ENCODE measurements around the gene WSCD2. TPM values are rescaled to one million over a fixed set of nuclear protein-coding genes. Genes with fewer than 3 reads are reported as not detected.

Gene WSCD2
- total RNA-seq, 1 donor from 2014 or later = not detected

DNA sequence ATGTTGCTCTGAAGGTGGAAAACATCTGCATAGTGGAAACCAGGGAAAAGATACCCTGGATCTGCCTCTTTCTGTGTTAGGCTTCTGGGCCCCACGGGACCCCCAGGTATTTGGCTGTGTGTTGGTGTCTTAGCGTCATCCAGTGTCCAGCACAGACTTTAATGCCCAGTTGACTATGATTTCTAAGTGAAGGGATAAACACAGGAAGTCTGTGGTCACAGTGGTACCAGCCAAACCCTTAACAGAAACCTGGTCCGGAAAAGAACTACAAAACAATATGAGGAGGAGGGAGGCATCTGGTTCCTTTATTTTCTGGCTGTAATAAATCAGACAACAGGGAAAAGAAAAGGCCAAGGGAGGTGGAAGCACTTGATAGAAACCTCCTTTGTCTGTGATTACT, 153.6 kb downstream of the WSCD2 start:
- TF ChIP-seq CTCF (conservative IDR thresholded peaks at IDR 0.05; ENCODE audit: low read depth, low read length) = no peak
- H3K4me3 ChIP-seq (ENCODE audit: low read depth, low read length) = no peak overlapping the region
- no peak for DNase-seq (ENCODE audit: low read depth)

GRCh38 chr12:108284163-108284562, 155.1 kb downstream of the WSCD2 start:
- DNase-seq (ENCODE audit: low read depth) = no peak
- no peak overlapping the region for H3K4me3 ChIP-seq (ENCODE audit: low read depth, low read length)
- TF ChIP-seq CTCF (conservative IDR thresholded peaks at IDR 0.05; ENCODE audit: low read depth, low read length) = no peak

DNA sequence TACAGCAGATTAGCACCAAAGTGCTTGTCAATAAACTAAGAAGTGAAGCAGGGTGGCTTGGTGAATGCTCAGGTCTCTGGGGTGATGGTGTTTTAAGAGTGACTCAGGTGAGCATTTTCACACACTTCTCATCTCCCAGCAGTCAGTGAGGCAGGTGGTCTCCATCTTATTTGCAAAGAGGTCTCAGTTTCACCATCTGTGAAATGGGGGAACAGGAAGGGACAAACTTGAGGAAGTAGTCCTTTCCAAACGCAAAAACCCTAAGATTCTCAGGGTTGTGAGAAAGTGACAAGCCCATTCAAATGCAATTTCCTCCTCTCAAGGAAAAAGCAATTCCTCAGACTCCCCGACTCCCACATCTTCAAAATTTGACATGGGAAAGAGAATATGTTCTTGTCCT, 155.9 kb downstream of the WSCD2 start:
- no peak overlapping the region for H3K4me3 ChIP-seq (ENCODE audit: low read depth, low read length)
- TF ChIP-seq CTCF (conservative IDR thresholded peaks at IDR 0.05; ENCODE audit: low read depth, low read length) = no peak
- DNase-seq (ENCODE audit: low read depth) = no peak

- DNase-seq (ENCODE audit: low read depth) = no peak
- no peak overlapping the region for H3K4me3 ChIP-seq (ENCODE audit: low read depth, low read length)
- no peak for TF ChIP-seq CTCF (conservative IDR thresholded peaks at IDR 0.05; ENCODE audit: low read depth, low read length)
Measured at GRCh38 chr12:108287227-108287626, 158.1 kb downstream of the WSCD2 start.

DNA sequence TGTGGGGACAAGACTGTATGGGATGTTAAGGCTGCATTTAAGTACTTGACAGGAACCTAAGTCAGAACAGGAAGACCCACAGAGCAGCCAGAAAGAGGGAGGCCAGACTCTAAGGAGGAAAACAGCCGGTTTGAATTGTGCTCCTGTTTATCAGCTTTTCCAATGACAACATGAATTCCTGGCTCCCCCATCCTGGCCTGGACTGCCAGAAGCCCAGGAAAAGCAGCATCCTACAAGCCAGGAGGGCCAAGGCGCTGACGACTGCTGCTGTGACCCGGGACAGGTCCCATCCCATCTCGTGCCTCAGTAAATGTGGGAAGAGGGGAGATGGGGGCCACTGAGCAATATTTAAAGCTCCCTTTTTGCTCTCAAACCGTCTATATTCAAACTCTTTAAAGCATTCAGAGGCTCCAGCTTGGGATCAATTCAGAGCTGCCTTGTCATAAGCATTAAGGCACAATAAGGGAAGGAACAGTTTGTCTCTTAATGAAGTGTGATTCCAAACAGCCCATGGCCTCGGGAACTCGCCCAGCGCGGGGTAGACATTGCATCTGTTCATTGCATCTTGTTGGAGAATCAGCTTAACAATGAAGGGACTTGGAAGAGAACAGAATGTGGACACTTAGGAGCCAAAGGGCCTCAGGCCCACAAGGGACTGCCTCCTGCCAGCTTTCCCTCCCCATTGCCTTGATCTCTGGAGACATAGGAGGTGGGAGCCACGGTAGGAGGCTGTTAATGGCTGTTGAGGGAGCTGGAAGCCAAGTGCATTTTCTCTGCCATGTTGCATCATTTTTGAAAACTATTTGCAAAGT, 160.5 kb downstream of the WSCD2 start:
- no peak for TF ChIP-seq CTCF (conservative IDR thresholded peaks at IDR 0.05; ENCODE audit: low read depth, low read length)
- DNase-seq (ENCODE audit: low read depth) = no peak
- no peak overlapping the region for H3K4me3 ChIP-seq (ENCODE audit: low read depth, low read length)

GRCh38 chr12:108295641-108296040, 166.6 kb downstream of the WSCD2 start:
- no peak for TF ChIP-seq CTCF (conservative IDR thresholded peaks at IDR 0.05; ENCODE audit: low read depth, low read length)
- no peak for DNase-seq (ENCODE audit: low read depth)
- H3K4me3 ChIP-seq (ENCODE audit: low read depth, low read length) = no peak overlapping the region

DNA sequence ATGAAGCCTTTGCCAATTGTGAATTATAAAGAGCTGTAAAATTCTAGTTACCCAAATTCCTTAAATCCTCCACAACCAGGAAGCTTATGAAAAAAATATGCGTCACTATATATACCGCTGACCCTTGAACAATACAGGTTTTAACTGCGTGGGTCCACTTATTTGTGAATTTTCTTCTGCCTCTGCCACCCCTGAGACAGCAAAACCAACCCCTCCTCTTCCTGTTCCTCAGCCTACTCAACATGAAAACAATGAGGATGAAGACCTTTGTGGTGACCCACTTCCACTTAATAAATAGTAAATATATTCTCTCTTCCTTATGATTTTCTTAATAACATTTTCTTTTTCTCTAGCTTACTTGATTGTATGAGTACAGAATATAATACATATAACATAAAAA, 167.9 kb downstream of the WSCD2 start:
- H3K4me3 ChIP-seq (ENCODE audit: low read depth, low read length) = no peak overlapping the region
- no peak for DNase-seq (ENCODE audit: low read depth)
- no peak for TF ChIP-seq CTCF (conservative IDR thresholded peaks at IDR 0.05; ENCODE audit: low read depth, low read length)

All from epithelial cell of proximal tubule (primary cell).